ENCODE results near the gene UBA3. TPM values are rescaled to one million over a fixed set of nuclear protein-coding genes. Genes with fewer than 3 reads are reported as not detected.

Gene UBA3
- total RNA-seq, 1 experiment from 2014 or later = 67.2 TPM

DNA sequence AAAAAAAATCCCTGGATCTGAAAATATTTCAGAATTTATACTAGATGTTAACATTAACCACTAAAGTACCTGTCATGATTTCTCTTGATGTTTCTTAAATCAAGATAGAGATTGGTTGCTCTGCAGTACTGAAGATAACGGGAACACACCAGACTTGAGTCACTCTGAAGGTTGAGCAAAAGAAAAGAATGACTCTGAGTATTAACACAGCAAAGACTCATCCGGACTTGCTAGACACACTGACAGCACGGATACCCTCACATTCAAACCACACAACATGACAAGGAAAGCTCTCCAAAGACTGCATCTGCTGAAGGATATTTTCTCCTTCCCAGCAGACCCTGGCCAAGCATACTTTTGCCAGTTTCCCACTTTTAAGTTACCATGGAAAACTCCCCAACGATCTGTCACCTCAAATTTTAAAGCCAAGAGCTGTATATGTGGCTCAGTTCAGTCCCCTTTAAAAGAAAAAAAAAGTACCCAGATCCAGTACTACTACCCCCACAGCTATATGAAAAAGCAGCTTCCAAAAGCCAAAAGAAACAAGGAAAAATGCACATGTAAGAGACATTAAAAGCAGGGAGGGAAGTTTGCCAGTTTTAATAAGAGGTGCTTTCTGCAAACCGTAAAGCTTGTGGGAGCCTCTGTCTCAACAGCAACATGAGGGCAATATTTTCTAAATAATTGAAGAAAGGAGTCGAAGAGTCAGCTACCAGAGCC is 74.9 kb downstream of the UBA3 start:
- no peak overlapping the region for H2BK20ac ChIP-seq (ENCODE audit: low read depth, low read length, poor library complexity, severe bottlenecking)
- WGBS (ENCODE audit: extremely low coverage, insufficient read length, low lambda C conversion rate) = no CpG with 5 or more reads among the region's 6 CpGs
- H3K56ac ChIP-seq (ENCODE audit: insufficient read length, low read depth, low read length) = no peak overlapping the region
- no peak overlapping the region for H3K23ac ChIP-seq (ENCODE audit: insufficient read length, low read depth, low read length)
- H3K23me2 ChIP-seq (ENCODE audit: insufficient read length, low read depth, low read length, poor library complexity, severe bottlenecking) = no peaks in the 10 kb centered on the region
- no peak overlapping the region for H4K5ac ChIP-seq (ENCODE audit: insufficient read length, low read depth, low read length)
- no peaks in the 10 kb centered on the region for H4K20me1 ChIP-seq (ENCODE audit: control insufficient read depth, insufficient read depth, insufficient read length)
- no peak overlapping the region for H3K4ac ChIP-seq (ENCODE audit: low read depth, low read length)
- no peaks in the 10 kb centered on the region for H3K79me2 ChIP-seq (ENCODE audit: insufficient read depth, low read length)
- TF ChIP-seq, protein P1, sequence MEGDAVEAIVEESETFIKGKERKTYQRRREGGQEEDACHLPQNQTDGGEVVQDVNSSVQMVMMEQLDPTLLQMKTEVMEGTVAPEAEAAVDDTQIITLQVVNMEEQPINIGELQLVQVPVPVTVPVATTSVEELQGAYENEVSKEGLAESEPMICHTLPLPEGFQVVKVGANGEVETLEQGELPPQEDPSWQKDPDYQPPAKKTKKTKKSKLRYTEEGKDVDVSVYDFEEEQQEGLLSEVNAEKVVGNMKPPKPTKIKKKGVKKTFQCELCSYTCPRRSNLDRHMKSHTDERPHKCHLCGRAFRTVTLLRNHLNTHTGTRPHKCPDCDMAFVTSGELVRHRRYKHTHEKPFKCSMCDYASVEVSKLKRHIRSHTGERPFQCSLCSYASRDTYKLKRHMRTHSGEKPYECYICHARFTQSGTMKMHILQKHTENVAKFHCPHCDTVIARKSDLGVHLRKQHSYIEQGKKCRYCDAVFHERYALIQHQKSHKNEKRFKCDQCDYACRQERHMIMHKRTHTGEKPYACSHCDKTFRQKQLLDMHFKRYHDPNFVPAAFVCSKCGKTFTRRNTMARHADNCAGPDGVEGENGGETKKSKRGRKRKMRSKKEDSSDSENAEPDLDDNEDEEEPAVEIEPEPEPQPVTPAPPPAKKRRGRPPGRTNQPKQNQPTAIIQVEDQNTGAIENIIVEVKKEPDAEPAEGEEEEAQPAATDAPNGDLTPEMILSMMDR (conservative IDR thresholded peaks at IDR 0.05) = no peak
- H2AK5ac ChIP-seq (ENCODE audit: insufficient read length, low read length) = no peak overlapping the region
- no peak overlapping the region for H3K14ac ChIP-seq (ENCODE audit: insufficient read depth, low read length)
- H2BK12ac ChIP-seq (ENCODE audit: insufficient read length, low read depth, low read length) = no peak overlapping the region
- H3K27ac Mint-ChIP-seq = peak overlapping the region in 1 of 3 experiments; percentile 88; a peak in 2 of 7 replicates
- no peaks in the 10 kb centered on the region for H3K9me3 ChIP-seq (ENCODE audit: control insufficient read depth, low read depth, low read length)
- H2BK5ac ChIP-seq (ENCODE audit: insufficient read length, low read length) = no peak overlapping the region
- H3K4me2 ChIP-seq (ENCODE audit: insufficient read depth, insufficient read length, low read length) = no peak overlapping the region
- H3K36me3 Mint-ChIP-seq (ENCODE audit: insufficient read depth in 1 of 3, low read depth in 3 of 3) = peaks cover 19 to 69% (median 35%) of the 10 kb centered on the region in 3 experiments
- no peak overlapping the region for H2BK15ac ChIP-seq (ENCODE audit: low read depth, low read length)
- no peak overlapping the region for H3T11ph ChIP-seq (ENCODE audit: low read length)
- no peak overlapping the region for H3K9ac ChIP-seq (ENCODE audit: extremely low read depth, insufficient read length, low read length)
- no peak overlapping the region for H4K91ac ChIP-seq (ENCODE audit: insufficient read length, low read depth, low read length)
- no peaks in the 10 kb centered on the region for H3K27me3 Mint-ChIP-seq (ENCODE audit: low read depth)
- H3K79me1 ChIP-seq (ENCODE audit: insufficient read depth, low read depth, low read length, poor library complexity, severe bottlenecking) = no peaks in the 10 kb centered on the region
- H3K18ac ChIP-seq (ENCODE audit: insufficient read length, low read depth, low read length) = no peak overlapping the region
- H3K9me3 Mint-ChIP-seq = no peaks in the 10 kb centered on the region
- no peak for DNase-seq
- peaks cover 6% of the 10 kb centered on the region; the same call in 1 of the 2 replicates for H3K4me1 ChIP-seq (ENCODE audit: insufficient read depth, low read length)
- peaks cover 20 to 21% of the 10 kb centered on the region in 2 experiments for H3K4me1 Mint-ChIP-seq
- peak overlapping the region; percentile 50 for H4K8ac ChIP-seq (replicated peaks; ENCODE audit: insufficient read length, low read depth, low read length)
- H3K27me3 ChIP-seq (ENCODE audit: insufficient read depth, low read length) = no peaks in the 10 kb centered on the region
- no peak overlapping the region for H2AFZ ChIP-seq (ENCODE audit: low read length)
- H3K27ac ChIP-seq (ENCODE audit: insufficient read length, low read depth, low read length) = no peak overlapping the region
- no peak overlapping the region for H2BK120ac ChIP-seq (ENCODE audit: low read depth, low read length, poor library complexity, severe bottlenecking)
- H3K4me3 Mint-ChIP-seq = no peak overlapping the region

Small RNA genes lying within 50 kb of the gene (microRNA-seq; reads per million reads assigned to microRNA genes)
- not detected for gene MIR3136 (ENCODE audit: borderline microRNAs expressed)

Other genes starting within 250 kb of the UBA3 start
- 2.3 and 3.0 TPM in 2 replicates for gene TAFA4, start 147.8 kb downstream of the UBA3 start, total RNA-seq (2021)
- 30.5 and 34.7 TPM in 2 replicates for gene EOGT, start 66.7 kb downstream of the UBA3 start, total RNA-seq (2021)
- gene TMF1, start 28.0 kb downstream of the UBA3 start, total RNA-seq (2021) = 17.8 and 21.9 TPM in 2 replicates
- 15.5 and 16.9 TPM in 2 replicates for gene ARL6IP5, start 4.6 kb upstream of the UBA3 start, total RNA-seq (2021)
- not detected in 2 replicates for gene LMOD3, start 42.2 kb upstream of the UBA3 start, total RNA-seq (2021)